Naive thymus-derived CD4-positive, alpha-beta T cell (primary cell): ENCODE results near the gene PRDM16. TPM values are rescaled to one million over a fixed set of nuclear protein-coding genes. Genes with fewer than 3 reads are reported as not detected.

Source experiments
- ATAC-seq: fragments of 150-1000 bp; cut with Tn5 transposase; 2 replicates; pipeline ENCODE4 v1.10.0; 2021; ENCODE audit warnings: mild to moderate bottlenecking, moderate library complexity
- CTCF ChIA-PET: fragments of 350-600 bp; sonication (Branson Sonifier 250); formaldehyde crosslinking; loops from one replicate; lab custom pipeline; 2021; ENCODE audit warnings: antibody characterized with exemption; lab: Charles Lee
- POLR2A ChIA-PET: fragments of 350-600 bp; sonication (Branson Sonifier 250); formaldehyde crosslinking; loops from one replicate; lab custom pipeline; 2021; ENCODE audit warnings: antibody characterized with exemption, inconsistent platforms; lab: Charles Lee
- DNase-seq, 9 donors: peaks; one replicate each; pipeline versions ENCODE4 v3.0.0 to v3.0.0-alpha.2; 2020 to 2022; ENCODE audit warnings: mixed read lengths in 1 of 9
- H3K27ac ChIP-seq: one replicate; pipeline ENCODE4 v1.7.0; 2013; ENCODE audit warnings: mild to moderate bottlenecking, low read depth, low read length, moderate library complexity
- H3K27me3 ChIP-seq, 2 donors: one replicate each; pipeline ENCODE4 v1.7.0; 2013; ENCODE audit warnings: low read length in 2 of 2, mild to moderate bottlenecking in 2 of 2, moderate library complexity in 2 of 2; ENCODE audit not compliant: control insufficient read depth in 2 of 2, insufficient read depth in 2 of 2
- H3K36me3 ChIP-seq, 3 experiments: 1 replicate in 2 of 3; 2 replicates in 1 of 3; pipeline ENCODE4 v1.7.0; 2013; ENCODE audit warnings: low read length in 3 of 3, mild to moderate bottlenecking in 3 of 3, moderate library complexity in 1 of 3; ENCODE audit not compliant: insufficient read depth in 3 of 3, control insufficient read depth in 2 of 3
- H3K4me1 ChIP-seq, 2 donors: one replicate each; pipeline ENCODE4 v1.7.0; 2013; ENCODE audit warnings: low read length in 2 of 2, mild to moderate bottlenecking in 2 of 2, moderate library complexity in 1 of 2; ENCODE audit not compliant: control insufficient read depth in 2 of 2, insufficient read depth in 2 of 2
- H3K4me3 ChIP-seq: 2 replicates; pipeline ENCODE4 v1.7.0; 2013; ENCODE audit warnings: mild to moderate bottlenecking, low read length
- H3K9me3 ChIP-seq, 3 experiments: 1 replicate in 2 of 3; 2 replicates in 1 of 3; pipeline ENCODE4 v1.7.0; 2013; ENCODE audit warnings: low read length in 3 of 3; ENCODE audit not compliant: control insufficient read depth in 2 of 3
- H3K27ac Mint-ChIP-seq, 9 donors: one replicate each; pipeline ENCODE4 v1.8.0; 2020 to 2022; ENCODE audit warnings: mixed read lengths in 9 of 9, mild to moderate bottlenecking in 8 of 9, moderate library complexity in 5 of 9, inconsistent platforms in 2 of 9
- H3K27me3 Mint-ChIP-seq, 5 donors: one replicate each; pipeline ENCODE4 v1.8.0; 2021 to 2022; ENCODE audit warnings: mixed read lengths in 5 of 5, mild to moderate bottlenecking in 1 of 5
- H3K36me3 Mint-ChIP-seq, 5 donors: one replicate each; pipeline ENCODE4 v1.8.0; 2020 to 2022; ENCODE audit warnings: mixed read lengths in 5 of 5, mild to moderate bottlenecking in 3 of 5, inconsistent platforms in 1 of 5
- H3K4me1 Mint-ChIP-seq, 7 donors: one replicate each; pipeline ENCODE4 v1.8.0; 2020 to 2022; ENCODE audit warnings: mixed read lengths in 7 of 7, mild to moderate bottlenecking in 3 of 7, inconsistent platforms in 1 of 7
- H3K4me3 Mint-ChIP-seq, 10 donors: one replicate each; pipeline ENCODE4 v1.8.0; 2020 to 2022; ENCODE audit warnings: mild to moderate bottlenecking in 10 of 10, mixed read lengths in 10 of 10, moderate library complexity in 6 of 10, inconsistent platforms in 2 of 10
- H3K9me3 Mint-ChIP-seq, 11 donors: one replicate each; pipeline ENCODE4 v1.8.0; 2020 to 2022; ENCODE audit warnings: mixed read lengths in 11 of 11, mild to moderate bottlenecking in 4 of 11, inconsistent platforms in 1 of 11, moderate library complexity in 1 of 11
- intact Hi-C, 2 donors: fragments of 100-400 bp; cut with micrococcal nuclease; formaldehyde crosslinking; loops; one replicate each; pipeline ENCODE4 v1.15.1; 2023
- polyA plus RNA-seq, 2 donors: library from polyadenylated mRNA; unstranded; fragments of 300-500 nt; fragmentation: Illumina TruSeq; gene quantifications; one replicate each; pipeline ENCODE4 v1.2.3, GENCODE V29; 2021
- total RNA-seq, 6 experiments: library from RNA in 5 of 6; stranded (reverse) in 5 of 6; gene quantifications; 1 replicate in 5 of 6; 2 replicates in 1 of 6; pipeline ENCODE4 v1.2.3 and lab custom pipeline; 2021 to 2026

Gene PRDM16
- total RNA-seq (under 1 TPM; 0.05 to 0.61 (median 0.36) TPM), polyA plus RNA-seq (not detected), total RNA-seq (lab: John Stamatoyannopoulos, UW) (not detected)

GRCh38 chr1:3068564-3069431, at the start of gene PRDM16:
Gene PRDM16, plus strand, starts transcription at chr1:3069203. Its CDS starts 57 bp downstream, at chr1:3069260.
- Mint-ChIP-seq H3K27me3 (peaks cover 0 to 31% (median 9%) of the 10 kb centered on the region in 5 donors), H3K9me3 (no peaks in the 10 kb centered on the region), H3K36me3 (peaks cover 0 to 2% (median 0%) of the 10 kb centered on the region in 5 donors), H3K4me1 (peaks cover 0 to 7% (median 2%) of the 10 kb centered on the region in 7 donors), H3K27ac (peak within 1 kb of the TSS in 1 of 9 donors; percentile 59), H3K4me3 (peak within 1 kb of the TSS; percentile 73 to 92 (median 85))
- ATAC-seq: no peak
- H3K9me3 ChIP-seq: no peaks in the 10 kb centered on the region
- H3K27me3 ChIP-seq: no peaks in the 10 kb centered on the region
- H3K4me1 ChIP-seq: no peaks in the 10 kb centered on the region
- POLR2A ChIA-PET: no interaction called here
- H3K36me3 ChIP-seq: no peaks in the 10 kb centered on the region
- intact Hi-C loops: loop anchor here in 1 of 2 donors (1.0 kb wide), 1 partner anchor 35 kb away; no protein-coding TSS in a partner anchor
- no peak within 1 kb of the TSS for H3K4me3 ChIP-seq
- no peak within 1 kb of the TSS for H3K27ac ChIP-seq
- CTCF ChIA-PET: no interaction called here
- DNase-seq: peak in 1 of 9 donors; percentile 16

DNA sequence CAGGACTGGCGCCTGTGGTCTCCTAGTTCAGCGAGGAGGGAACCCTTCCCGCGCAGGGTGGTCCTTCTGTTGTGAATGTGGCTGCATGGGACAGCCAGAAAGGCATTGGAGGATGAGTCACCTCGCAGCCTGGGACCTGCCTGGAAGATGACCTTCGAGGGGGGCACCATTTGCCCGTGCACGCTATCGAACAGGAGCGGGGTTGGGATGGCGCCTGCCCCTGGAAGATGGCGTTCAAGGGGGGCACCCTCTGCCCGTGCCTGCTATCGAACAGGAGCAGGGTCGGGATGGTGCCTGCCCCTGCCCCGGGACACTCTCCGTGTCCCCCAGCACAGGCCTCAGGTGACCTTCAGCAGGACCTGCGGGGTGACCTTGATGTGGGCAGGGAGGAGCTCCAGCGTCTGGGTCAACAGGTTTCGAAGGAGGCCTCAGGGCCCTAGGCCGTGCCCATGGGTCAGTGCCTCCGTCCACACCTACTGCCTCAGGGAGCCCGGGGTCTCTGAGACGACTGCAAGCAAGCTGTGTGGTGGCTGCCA, 49.4 kb upstream of the PRDM16 start:
- no peak overlapping the region for H3K27ac Mint-ChIP-seq
- peaks cover 0 to 2% (median 0%) of the 10 kb centered on the region in 11 donors for H3K9me3 Mint-ChIP-seq
- Histone ChIP-seq H3K27me3 (no peaks in the 10 kb centered on the region), H3K4me3 (no peak overlapping the region), H3K4me1 (no peaks in the 10 kb centered on the region), H3K9me3 (no peaks in the 10 kb centered on the region), H3K36me3 (no peaks in the 10 kb centered on the region), H3K27ac (no peak overlapping the region)
- POLR2A ChIA-PET: no interaction called here
- H3K27me3 Mint-ChIP-seq: peaks cover 0 to 4% (median 0%) of the 10 kb centered on the region in 5 donors
- no peak overlapping the region for H3K4me3 Mint-ChIP-seq
- no peak for ATAC-seq
- DNase-seq: peak in 1 of 9 donors; percentile 5
- CTCF ChIA-PET: no interaction called here
- intact Hi-C loops: loop anchor here in 1 of 2 donors (10.0 kb wide), 1 partner anchor 55 kb away; no protein-coding TSS in a partner anchor
- peaks cover 0 to 1% (median 0%) of the 10 kb centered on the region in 7 donors for H3K4me1 Mint-ChIP-seq
- H3K36me3 Mint-ChIP-seq: no peaks in the 10 kb centered on the region

DNA sequence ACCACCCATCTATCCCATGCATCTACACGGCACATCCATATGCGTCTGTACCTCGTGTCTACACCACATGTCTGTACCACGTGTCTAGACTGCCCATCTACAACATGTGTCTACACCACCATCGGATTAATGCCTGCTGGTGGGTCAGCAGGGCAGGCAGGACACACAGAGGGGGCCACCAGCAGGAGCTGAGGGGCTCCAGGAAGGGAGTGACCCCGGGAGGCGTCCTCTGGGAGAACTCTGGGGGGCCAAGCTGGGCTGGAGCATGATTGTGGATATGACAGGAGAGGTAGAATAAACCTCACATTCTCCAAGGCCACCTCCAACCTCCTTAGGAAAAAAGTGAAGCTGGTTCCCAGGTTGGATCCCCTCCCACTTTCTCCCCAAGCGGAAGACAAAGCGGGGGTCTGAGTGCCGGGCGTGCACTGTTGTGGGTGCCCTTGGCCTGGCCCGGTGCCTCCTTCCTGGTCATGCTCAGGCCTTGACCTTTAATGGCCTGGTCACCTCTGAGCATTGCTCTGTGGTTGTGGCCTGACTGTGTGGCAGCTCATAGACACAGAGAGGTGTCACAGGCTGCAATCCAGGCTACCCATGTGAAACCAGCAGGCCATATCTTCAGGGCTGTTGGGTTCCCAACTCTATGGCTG, 48.6 kb upstream of the PRDM16 start:
- no peaks in the 10 kb centered on the region for H3K36me3 ChIP-seq
- no peaks in the 10 kb centered on the region for H3K9me3 ChIP-seq
- Mint-ChIP-seq H3K36me3 (no peaks in the 10 kb centered on the region), H3K4me1 (peaks cover 0 to 1% (median 0%) of the 10 kb centered on the region in 7 donors), H3K9me3 (peaks cover 0 to 2% (median 0%) of the 10 kb centered on the region in 11 donors), H3K4me3 (no peak overlapping the region), H3K27ac (no peak overlapping the region), H3K27me3 (peaks cover 0 to 4% (median 0%) of the 10 kb centered on the region in 5 donors)
- DNase-seq (no peak), ATAC-seq (no peak)
- no peak overlapping the region for H3K4me3 ChIP-seq
- ChIA-PET CTCF (no interaction called here), POLR2A (no interaction called here)
- intact Hi-C loops: no loop called here
- H3K27ac ChIP-seq: no peak overlapping the region
- no peaks in the 10 kb centered on the region for H3K27me3 ChIP-seq
- H3K4me1 ChIP-seq: no peaks in the 10 kb centered on the region

DNA sequence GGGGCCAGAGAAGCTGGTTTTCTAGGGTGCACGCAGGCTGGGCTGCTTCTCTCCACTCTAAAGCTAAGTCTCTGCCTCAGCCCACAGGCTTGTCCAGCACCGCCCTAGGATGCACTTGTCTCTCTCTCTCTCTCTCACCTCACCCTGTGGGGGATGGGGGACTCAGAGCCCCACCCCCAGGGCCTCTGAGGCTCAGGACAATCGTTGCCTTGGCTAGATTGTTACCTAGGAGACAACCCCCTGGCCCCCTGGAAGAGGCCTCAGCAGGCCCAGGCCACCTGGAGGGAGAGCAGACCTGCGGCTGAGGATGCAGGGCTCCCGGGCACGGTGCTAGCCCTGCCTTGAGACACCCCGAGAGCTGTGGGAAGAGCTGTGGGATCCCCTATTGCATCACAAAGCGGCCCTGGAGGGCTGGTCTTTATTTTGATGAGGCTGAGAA, 47.8 kb upstream of the PRDM16 start, which contains the start of gene ACTRT2:
ACTRT2 (plus strand) TSS at position 235 of the 439 bp plus-strand sequence. CDS start 220 bp downstream, outside the sequence.
- H3K4me3 ChIP-seq: no peak within 1 kb of the TSS
- Mint-ChIP-seq H3K36me3 (no peaks in the 10 kb centered on the region), H3K4me3 (no peak within 1 kb of the TSS), H3K27ac (peak within 1 kb of the TSS in 2 of 9 donors; percentile 14 to 18), H3K27me3 (peaks cover 0 to 4% (median 0%) of the 10 kb centered on the region in 5 donors), H3K9me3 (peaks cover 0 to 2% (median 0%) of the 10 kb centered on the region in 11 donors), H3K4me1 (peaks cover 0 to 1% (median 0%) of the 10 kb centered on the region in 7 donors)
- ChIA-PET CTCF (no interaction called here), POLR2A (no interaction called here)
- DNase-seq (peak in 1 of 9 donors; percentile 5), ATAC-seq (no peak)
- intact Hi-C loops: no loop called here
- H3K4me1 ChIP-seq: no peaks in the 10 kb centered on the region
- H3K27me3 ChIP-seq: no peaks in the 10 kb centered on the region
- H3K9me3 ChIP-seq: no peaks in the 10 kb centered on the region
- H3K27ac ChIP-seq: no peak within 1 kb of the TSS
- H3K36me3 ChIP-seq: no peaks in the 10 kb centered on the region

GRCh38 chr1:3021801-3022401, 47.1 kb upstream of the PRDM16 start:
- peak overlapping the region in 1 of 9 donors; percentile 18 for H3K27ac Mint-ChIP-seq
- no peaks in the 10 kb centered on the region for H3K9me3 ChIP-seq
- peaks cover 0 to 1% (median 0%) of the 10 kb centered on the region in 7 donors for H3K4me1 Mint-ChIP-seq
- CTCF ChIA-PET: interaction anchor here (0.7 kb wide), 1 partner anchor 597 kb away, joined by 3 read pairs; no protein-coding TSS in a partner anchor
- H3K4me1 ChIP-seq: no peaks in the 10 kb centered on the region
- DNase-seq (peak in 1 of 9 donors; percentile 5), ATAC-seq (no peak)
- intact Hi-C loops: no loop called here
- H3K4me3 Mint-ChIP-seq: no peak overlapping the region
- peaks cover 0 to 4% (median 0%) of the 10 kb centered on the region in 5 donors for H3K27me3 Mint-ChIP-seq
- H3K4me3 ChIP-seq: no peak overlapping the region
- H3K27me3 ChIP-seq: no peaks in the 10 kb centered on the region
- POLR2A ChIA-PET: no interaction called here
- no peak overlapping the region for H3K27ac ChIP-seq
- no peaks in the 10 kb centered on the region for H3K36me3 Mint-ChIP-seq
- H3K9me3 Mint-ChIP-seq: peaks cover 0 to 2% (median 0%) of the 10 kb centered on the region in 11 donors
- H3K36me3 ChIP-seq: no peaks in the 10 kb centered on the region

GRCh38 chr1:3022511-3022973, 46.5 kb upstream of the PRDM16 start:
- ChIA-PET POLR2A (no interaction called here), CTCF (no interaction called here)
- DNase-seq: peak in 1 of 9 donors; percentile 1
- Mint-ChIP-seq H3K4me3 (no peak overlapping the region), H3K9me3 (peaks cover 0 to 2% (median 0%) of the 10 kb centered on the region in 11 donors), H3K27me3 (peaks cover 0 to 4% (median 0%) of the 10 kb centered on the region in 5 donors), H3K36me3 (no peaks in the 10 kb centered on the region), H3K4me1 (peaks cover 0 to 1% (median 0%) of the 10 kb centered on the region in 7 donors), H3K27ac (no peak overlapping the region)
- ATAC-seq: no peak
- H3K36me3 ChIP-seq: no peaks in the 10 kb centered on the region
- intact Hi-C loops: no loop called here
- H3K9me3 ChIP-seq: no peaks in the 10 kb centered on the region
- H3K27ac ChIP-seq: no peak overlapping the region
- H3K27me3 ChIP-seq: no peaks in the 10 kb centered on the region
- H3K4me1 ChIP-seq: no peaks in the 10 kb centered on the region
- no peak overlapping the region for H3K4me3 ChIP-seq
